SK-N-SH treated with all-trans-retinoic acid at 6 μM for 48 hours (cell line): Measurements from ENCODE around the gene ASIC3.

Source experiments
- ARNTL ChIP-seq: fragments of 450-650 bp; formaldehyde crosslinking; IDR thresholded peaks from 2 replicates; pipeline ENCODE4 v1.5.0; 2020; ENCODE audit warnings: low read depth, mild to moderate bottlenecking, moderate library complexity, borderline replicate concordance
- BACH2 ChIP-seq: fragments of 250-450 bp; sonication (Bioruptor Pico); IDR thresholded peaks from 2 replicates; pipeline ENCODE4 v1.9.0; 2021; ENCODE audit warnings: mild to moderate bottlenecking, borderline replicate concordance
- GLIS3 ChIP-seq: fragments of 250-450 bp; sonication (Bioruptor Pico); IDR thresholded peaks from 2 replicates; pipeline ENCODE4 v1.5.0; 2020; ENCODE audit warnings: mild to moderate bottlenecking, moderate library complexity
- POU6F1 ChIP-seq: fragments of 250-450 bp; sonication (Bioruptor Pico); IDR thresholded peaks from 2 replicates; pipeline ENCODE4 v1.8.0; 2021; ENCODE audit warnings: low read depth, mild to moderate bottlenecking, moderate library complexity, borderline replicate concordance
- PPARA ChIP-seq: fragments of 250-450 bp; sonication (Bioruptor Pico); IDR thresholded peaks from 2 replicates; pipeline ENCODE4 v1.5.0; 2020; ENCODE audit warnings: mild to moderate bottlenecking, borderline replicate concordance
- RARB ChIP-seq: fragments of 250-450 bp; sonication (Bioruptor Pico); IDR thresholded peaks from 2 replicates; pipeline ENCODE4 v1.8.0; 2021; ENCODE audit warnings: mild to moderate bottlenecking, moderate library complexity
- TOX ChIP-seq: fragments of 250-450 bp; sonication (Bioruptor Pico); IDR thresholded peaks from 2 replicates; pipeline ENCODE4 v1.8.0; 2021; ENCODE audit warnings: mild to moderate bottlenecking, moderate library complexity, borderline replicate concordance
- ZNF70 ChIP-seq: fragments of 450-650 bp; formaldehyde crosslinking; IDR thresholded peaks from 2 replicates; pipeline ENCODE4 v1.5.0; 2020; ENCODE audit warnings: mild to moderate bottlenecking, moderate library complexity
- TF ChIP-seq, protein P1 (sequence below): fragments of 250-450 bp; sonication (Bioruptor Pico); IDR thresholded peaks from 2 replicates; pipeline ENCODE4 v1.8.0; 2020; ENCODE audit warnings: mild to moderate bottlenecking, moderate library complexity, borderline replicate concordance
- TF ChIP-seq, protein P2 (sequence below): fragments of 250-450 bp; sonication (Bioruptor Pico); IDR thresholded peaks from 2 replicates; pipeline ENCODE4 v1.5.0; 2020; ENCODE audit warnings: mild to moderate bottlenecking, moderate library complexity

DNA sequence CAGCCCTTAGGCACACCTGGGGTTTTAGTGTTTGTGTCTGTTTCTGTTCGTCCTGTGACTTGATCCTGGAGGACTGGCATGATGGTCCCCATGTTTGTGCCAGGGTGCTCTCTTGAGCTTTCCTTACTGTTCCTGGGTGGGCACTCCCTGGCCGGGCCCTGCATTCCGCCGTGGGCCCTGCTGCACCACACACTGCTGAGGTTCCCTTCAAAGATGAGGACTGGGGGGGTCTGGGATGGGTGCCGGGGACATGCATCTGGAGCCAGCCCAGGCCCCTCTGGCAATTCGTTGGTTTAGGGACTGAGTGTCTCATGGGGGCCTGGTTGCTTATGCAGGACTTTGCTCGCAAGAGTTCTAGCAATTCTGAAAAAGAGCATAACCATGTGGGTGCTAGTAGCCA lies 42.7 kb downstream of the ASIC3 start:
- TF ChIP-seq BACH2 (CRISPR knock-in tag): no peak
- no peak for TF ChIP-seq RARB (CRISPR knock-in tag)
- TF ChIP-seq, protein P1, sequence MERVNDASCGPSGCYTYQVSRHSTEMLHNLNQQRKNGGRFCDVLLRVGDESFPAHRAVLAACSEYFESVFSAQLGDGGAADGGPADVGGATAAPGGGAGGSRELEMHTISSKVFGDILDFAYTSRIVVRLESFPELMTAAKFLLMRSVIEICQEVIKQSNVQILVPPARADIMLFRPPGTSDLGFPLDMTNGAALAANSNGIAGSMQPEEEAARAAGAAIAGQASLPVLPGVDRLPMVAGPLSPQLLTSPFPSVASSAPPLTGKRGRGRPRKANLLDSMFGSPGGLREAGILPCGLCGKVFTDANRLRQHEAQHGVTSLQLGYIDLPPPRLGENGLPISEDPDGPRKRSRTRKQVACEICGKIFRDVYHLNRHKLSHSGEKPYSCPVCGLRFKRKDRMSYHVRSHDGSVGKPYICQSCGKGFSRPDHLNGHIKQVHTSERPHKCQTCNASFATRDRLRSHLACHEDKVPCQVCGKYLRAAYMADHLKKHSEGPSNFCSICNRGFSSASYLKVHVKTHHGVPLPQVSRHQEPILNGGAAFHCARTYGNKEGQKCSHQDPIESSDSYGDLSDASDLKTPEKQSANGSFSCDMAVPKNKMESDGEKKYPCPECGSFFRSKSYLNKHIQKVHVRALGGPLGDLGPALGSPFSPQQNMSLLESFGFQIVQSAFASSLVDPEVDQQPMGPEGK (CRISPR knock-in tag): no peak
- no peak for TF ChIP-seq PPARA (CRISPR knock-in tag)
- no peak for TF ChIP-seq GLIS3
- TF ChIP-seq ARNTL (CRISPR knock-in tag): no peak
- TF ChIP-seq TOX: no peak
- TF ChIP-seq POU6F1 (CRISPR knock-in tag): no peak
- no peak for TF ChIP-seq ZNF70 (CRISPR knock-in tag)
- TF ChIP-seq, protein P2, sequence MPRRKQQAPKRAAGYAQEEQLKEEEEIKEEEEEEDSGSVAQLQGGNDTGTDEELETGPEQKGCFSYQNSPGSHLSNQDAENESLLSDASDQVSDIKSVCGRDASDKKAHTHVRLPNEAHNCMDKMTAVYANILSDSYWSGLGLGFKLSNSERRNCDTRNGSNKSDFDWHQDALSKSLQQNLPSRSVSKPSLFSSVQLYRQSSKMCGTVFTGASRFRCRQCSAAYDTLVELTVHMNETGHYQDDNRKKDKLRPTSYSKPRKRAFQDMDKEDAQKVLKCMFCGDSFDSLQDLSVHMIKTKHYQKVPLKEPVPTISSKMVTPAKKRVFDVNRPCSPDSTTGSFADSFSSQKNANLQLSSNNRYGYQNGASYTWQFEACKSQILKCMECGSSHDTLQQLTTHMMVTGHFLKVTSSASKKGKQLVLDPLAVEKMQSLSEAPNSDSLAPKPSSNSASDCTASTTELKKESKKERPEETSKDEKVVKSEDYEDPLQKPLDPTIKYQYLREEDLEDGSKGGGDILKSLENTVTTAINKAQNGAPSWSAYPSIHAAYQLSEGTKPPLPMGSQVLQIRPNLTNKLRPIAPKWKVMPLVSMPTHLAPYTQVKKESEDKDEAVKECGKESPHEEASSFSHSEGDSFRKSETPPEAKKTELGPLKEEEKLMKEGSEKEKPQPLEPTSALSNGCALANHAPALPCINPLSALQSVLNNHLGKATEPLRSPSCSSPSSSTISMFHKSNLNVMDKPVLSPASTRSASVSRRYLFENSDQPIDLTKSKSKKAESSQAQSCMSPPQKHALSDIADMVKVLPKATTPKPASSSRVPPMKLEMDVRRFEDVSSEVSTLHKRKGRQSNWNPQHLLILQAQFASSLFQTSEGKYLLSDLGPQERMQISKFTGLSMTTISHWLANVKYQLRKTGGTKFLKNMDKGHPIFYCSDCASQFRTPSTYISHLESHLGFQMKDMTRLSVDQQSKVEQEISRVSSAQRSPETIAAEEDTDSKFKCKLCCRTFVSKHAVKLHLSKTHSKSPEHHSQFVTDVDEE (CRISPR knock-in tag): no peak
